GM18526 (cell line): ENCODE measurements around the gene VPS35L.

Experiments used
- POLR2A ChIP-seq: IDR thresholded peaks from 3 replicates; pipeline ENCODE4 v1.6.1; 2011; ENCODE audit not compliant: insufficient read length; ENCODE audit errors: extremely low read depth

VPS35L gene

GRCh38 chr16:19655242-19655777, 99.8 kb downstream of the VPS35L start:
- no peak for TF ChIP-seq POLR2A

GRCh38 chr16:19657831-19658230, 102.3 kb downstream of the VPS35L start:
- TF ChIP-seq POLR2A = no peak

- no peak for TF ChIP-seq POLR2A
These were observed 104.1 kb downstream of the VPS35L start for GRCh38 chr16:19659554-19659953.

- TF ChIP-seq POLR2A = no peak
These were observed 104.9 kb downstream of the VPS35L start for GRCh38 chr16:19660432-19660831.

GRCh38 chr16:19662351-19662750, 106.8 kb downstream of the VPS35L start:
- TF ChIP-seq POLR2A = no peak

GRCh38 chr16:19664166-19664565, 108.7 kb downstream of the VPS35L start:
- TF ChIP-seq POLR2A = no peak

- no peak for TF ChIP-seq POLR2A
These were observed 111.0 kb downstream of the VPS35L start for GRCh38 chr16:19666477-19666876.

- no peak for TF ChIP-seq POLR2A
These were observed 116.9 kb downstream of the VPS35L start for GRCh38 chr16:19672378-19672777.

- no peak for TF ChIP-seq POLR2A
These were observed 119.0 kb downstream of the VPS35L start for GRCh38 chr16:19674485-19674884.

- TF ChIP-seq POLR2A = no peak
These were observed 121.9 kb downstream of the VPS35L start for GRCh38 chr16:19677402-19677801.

- TF ChIP-seq POLR2A = no peak
These were observed 123.3 kb downstream of the VPS35L start for GRCh38 chr16:19678804-19679203.

GRCh38 chr16:19680881-19681340, 125.4 kb downstream of the VPS35L start:
- no peak for TF ChIP-seq POLR2A

- TF ChIP-seq POLR2A = no peak
These were observed 126.1 kb downstream of the VPS35L start for GRCh38 chr16:19681637-19682036.

- no peak for TF ChIP-seq POLR2A
These were observed 128.1 kb downstream of the VPS35L start for GRCh38 chr16:19683453-19684236.

GRCh38 chr16:19685176-19685575, 129.7 kb downstream of the VPS35L start:
- no peak for TF ChIP-seq POLR2A

GRCh38 chr16:19687279-19687678, 131.8 kb downstream of the VPS35L start:
- TF ChIP-seq POLR2A = no peak
